Kidney (tissue), 14 donors: ENCODE results near the gene STARD4. TPM values are rescaled to one million over a fixed set of nuclear protein-coding genes. Genes with fewer than 3 reads are reported as not detected.

Experiments
- DNase-seq, 5 donors: peaks; one replicate each; pipeline ENCODE4 v3.0.0-alpha.2; 2013 to 2020
- FAIRE-seq: peaks from 2 replicates; lab custom pipeline; 2012; peaks lifted over from hg19 to GRCh38; lab: Jason Lieb, UNC
- H3K27ac ChIP-seq, 2 donors: one replicate each; pipeline ENCODE4 v1.7.0; 2013; ENCODE audit warnings: low read depth in 2 of 2, low read length in 2 of 2, inconsistent platforms in 1 of 2
- H3K27me3 ChIP-seq: one replicate; pipeline ENCODE4 v1.7.1; 2013; ENCODE audit warnings: low read length, inconsistent platforms; ENCODE audit not compliant: control insufficient read depth, insufficient read depth
- H3K36me3 ChIP-seq, 3 donors: one replicate each; pipeline versions ENCODE4 v1.7.0 to v1.7.1; 2013; ENCODE audit warnings: low read length in 3 of 3, control low read depth in 1 of 3, inconsistent platforms in 1 of 3; ENCODE audit not compliant: insufficient read depth in 3 of 3, control insufficient read depth in 2 of 3
- H3K4me1 ChIP-seq, 3 donors: one replicate each; pipeline versions ENCODE4 v1.7.0 to v1.7.1; 2013; ENCODE audit warnings: low read length in 3 of 3, inconsistent platforms in 1 of 3, low read depth in 1 of 3; ENCODE audit not compliant: control insufficient read depth in 2 of 3, insufficient read depth in 2 of 3
- H3K4me3 ChIP-seq, 3 donors: one replicate each; pipeline versions ENCODE4 v1.7.0 to v1.8.1; 2013; ENCODE audit warnings: low read length in 3 of 3, control low read depth in 1 of 3, inconsistent platforms in 1 of 3
- H3K9ac ChIP-seq, 3 donors: one replicate each; pipeline versions ENCODE4 v1.7.0 to v1.7.1; 2013; ENCODE audit warnings: low read length in 3 of 3, control low read depth in 1 of 3, inconsistent platforms in 1 of 3
- H3K9me3 ChIP-seq, 3 donors: one replicate each; pipeline versions ENCODE4 v1.7.0 to v1.7.1; 2013; ENCODE audit warnings: low read length in 3 of 3, control low read depth in 1 of 3, inconsistent platforms in 1 of 3; ENCODE audit not compliant: control insufficient read depth in 2 of 3, insufficient read depth in 1 of 3
- CTCF ChIP-seq: IDR thresholded peaks from 3 replicates; pipeline ENCODE4 v1.5.1; 2012; ENCODE audit warnings: mild to moderate bottlenecking, moderate library complexity, borderline replicate concordance; ENCODE audit not compliant: insufficient read depth; ENCODE audit errors: extremely low read depth
- intact Hi-C: fragments of 100-400 bp; cut with DNase I; formaldehyde crosslinking; loops from one replicate; pipeline ENCODE4 v1.11.1; 2022
- polyA plus RNA-seq: library from polyadenylated mRNA; stranded (reverse); fragments of 350-450 nt; fragmentation: Illumina TruSeq; extraction: RNeasy Lipid Tissue Mini Kit (QIAGEN cat#74804); gene quantifications from one replicate; pipeline ENCODE4 v1.2.3, GENCODE V29; 2014; ENCODE audit warnings: low read depth, low replicate concordance; ENCODE audit not compliant: insufficient read depth
- total RNA-seq: library from RNA; stranded (reverse); fragmentation: NEBNext Ultra II Directional; extraction: Animal tissue kit (Norgen Biotek cat#: 25700); gene quantifications from one replicate; pipeline ENCODE4 v1.2.1, GENCODE V29; 2021
- donor health status: control.
- donor health status: control.
- donor health status: control.
- donor health status: control.
- donor health status: control.
- donor health status: DM: yes; HTN: yes; CAD: no.
- donor health status: Normal renal cell carcinoma (clear cell type).

STARD4 gene
- total and polyA plus RNA-seq, 2 donors from 2014 or later: 10.4 to 12.6 TPM

DNA sequence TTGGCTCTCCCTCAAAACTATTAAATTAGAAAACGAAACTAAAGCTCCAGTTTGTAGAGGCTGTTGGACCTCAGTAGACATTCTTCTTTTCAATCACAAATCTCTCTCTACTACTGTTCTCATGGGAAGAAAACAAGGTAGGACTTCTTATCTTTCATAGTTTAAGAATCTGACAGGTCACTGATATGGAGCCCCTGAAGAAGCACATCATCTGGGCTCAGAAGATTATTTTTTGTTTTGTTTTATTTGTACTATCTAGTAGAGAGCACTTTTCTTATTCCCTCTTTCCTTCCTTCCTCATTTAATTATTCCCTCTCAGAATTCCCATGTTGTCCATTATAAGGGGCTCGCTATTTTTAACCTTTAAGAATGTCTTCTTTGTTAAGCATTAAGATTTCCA is 26.3 kb downstream of the STARD4 start:
- intact Hi-C loops: no loop called here
- Histone ChIP-seq H3K27me3 (no peaks in the 10 kb centered on the region), H3K9ac (no peak overlapping the region), H3K4me3 (no peak overlapping the region), H3K36me3 (no peaks in the 10 kb centered on the region), H3K9me3 (no peaks in the 10 kb centered on the region), H3K4me1 (no peaks in the 10 kb centered on the region), H3K27ac (no peak overlapping the region)
- no peak for FAIRE-seq
- peak in 1 of 5 donors; percentile 13 for DNase-seq
- TF ChIP-seq CTCF: no peak

DNA sequence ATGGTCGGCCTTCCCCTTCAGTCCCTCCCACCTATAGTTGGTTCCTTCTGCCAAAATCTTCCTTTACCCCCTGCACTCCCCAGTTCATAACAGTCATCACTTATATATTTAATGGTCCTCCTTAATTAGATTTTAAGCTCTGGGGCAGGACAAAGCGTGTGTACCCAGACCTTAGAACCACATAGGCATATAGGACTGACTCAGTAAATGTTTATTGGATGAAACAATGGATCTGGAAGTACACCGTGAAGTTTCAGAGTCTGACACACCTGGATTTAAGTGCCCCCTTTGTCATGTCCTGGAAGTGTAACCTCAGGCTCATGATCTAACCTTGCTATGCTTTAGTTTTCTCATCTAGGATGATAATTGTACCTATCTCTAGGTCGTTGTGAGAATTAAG is 32.0 kb downstream of the STARD4 start:
- Histone ChIP-seq H3K4me3 (no peak overlapping the region), H3K27me3 (no peaks in the 10 kb centered on the region), H3K9me3 (no peaks in the 10 kb centered on the region), H3K4me1 (no peaks in the 10 kb centered on the region), H3K27ac (no peak overlapping the region), H3K9ac (no peak overlapping the region), H3K36me3 (no peaks in the 10 kb centered on the region)
- DNase-seq: no peak
- no peak for FAIRE-seq
- TF ChIP-seq CTCF: no peak
- intact Hi-C loops: no loop called here

GRCh38 chr5:111478898-111479297 is 33.4 kb downstream of the STARD4 start:
- Histone ChIP-seq H3K9ac (no peak overlapping the region), H3K36me3 (no peaks in the 10 kb centered on the region), H3K27ac (no peak overlapping the region), H3K9me3 (no peaks in the 10 kb centered on the region), H3K27me3 (no peaks in the 10 kb centered on the region), H3K4me1 (no peaks in the 10 kb centered on the region), H3K4me3 (no peak overlapping the region)
- DNase-seq (no peak), FAIRE-seq (no peak)
- TF ChIP-seq CTCF: no peak
- intact Hi-C loops: no loop called here

DNA sequence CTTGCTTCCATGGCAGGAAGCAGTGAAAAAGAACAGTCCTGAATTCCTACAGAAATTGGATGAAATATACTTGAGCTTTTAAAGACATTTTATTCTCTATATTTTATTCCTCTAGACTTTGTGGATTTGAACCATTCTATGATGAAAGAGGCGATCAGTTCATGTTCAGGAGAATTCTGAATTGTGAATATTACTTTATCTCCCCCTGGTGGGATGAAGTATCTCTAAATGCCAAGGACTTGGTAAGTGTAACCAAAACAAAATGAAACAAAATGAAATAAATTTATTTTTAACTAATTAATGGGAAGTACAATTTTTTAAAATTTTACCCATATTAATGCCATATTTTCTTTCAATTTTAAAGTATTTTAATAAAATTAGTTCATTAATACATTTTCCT is 34.1 kb downstream of the STARD4 start:
- Histone ChIP-seq H3K27me3 (no peaks in the 10 kb centered on the region), H3K4me1 (no peaks in the 10 kb centered on the region), H3K36me3 (no peaks in the 10 kb centered on the region), H3K27ac (no peak overlapping the region), H3K9ac (no peak overlapping the region), H3K9me3 (no peaks in the 10 kb centered on the region), H3K4me3 (no peak overlapping the region)
- DNase-seq (peak in 1 of 5 donors; percentile 14), FAIRE-seq (peak; percentile 44)
- intact Hi-C loops: no loop called here
- no peak for TF ChIP-seq CTCF
